SU-DHL-6 (cell line): ENCODE results near the gene ZNF335.

ENCODE experiments used
- H2AFZ ChIP-seq: fragments of 200-600 bp; sonication (generic); 2 replicates; pipeline ENCODE4 v1.6.1; 2014; ENCODE audit warnings: low read depth, mild to moderate bottlenecking, moderate library complexity, mixed read lengths, antibody characterized with exemption, low read length; ENCODE audit not compliant: severe bottlenecking
- H3F3A ChIP-seq: fragments of 200-600 bp; shearing (Covaris generic); 2 replicates; pipeline ENCODE4 v1.6.0; 2016; ENCODE audit warnings: antibody characterized with exemption, mild to moderate bottlenecking; ENCODE audit not compliant: insufficient read depth
- H3K27ac ChIP-seq: fragments of 200-600 bp; sonication (generic); 2 replicates; pipeline ENCODE4 v1.5.1; 2016; ENCODE audit warnings: low read depth, mild to moderate bottlenecking, low read length, moderate library complexity, mixed read lengths
- H3K27me3 ChIP-seq: fragments of 200-600 bp; sonication (generic), shearing (Covaris generic); 2 replicates; pipeline ENCODE4 v1.6.0; 2014; ENCODE audit warnings: mild to moderate bottlenecking, low read length
- H3K36me3 ChIP-seq: fragments of 200-600 bp; sonication (generic); 2 replicates; pipeline ENCODE4 v1.6.1; 2014; ENCODE audit warnings: mild to moderate bottlenecking, low read length, mixed read lengths
- H3K4me2 ChIP-seq: fragments of 300-600, 200-600 bp; shearing (Covaris generic), sonication (generic); 2 replicates; pipeline ENCODE4 v1.6.0; 2014; ENCODE audit warnings: low read length, low read depth, mild to moderate bottlenecking; ENCODE audit not compliant: poor library complexity, severe bottlenecking
- H3K4me3 ChIP-seq: fragments of 200-600 bp; sonication (generic); 2 replicates; pipeline ENCODE4 v1.5.1; 2014; ENCODE audit warnings: antibody characterized with exemption, low read length, mild to moderate bottlenecking, mixed read lengths; ENCODE audit not compliant: insufficient read depth, poor library complexity, severe bottlenecking
- H3K79me2 ChIP-seq: fragments of 200-600 bp; sonication (generic); 2 replicates; pipeline ENCODE4 v1.6.1; 2014; ENCODE audit warnings: mild to moderate bottlenecking, low read length, moderate library complexity; ENCODE audit not compliant: insufficient read depth
- H3K9ac ChIP-seq: fragments of 200-600 bp; sonication (generic); 2 replicates; pipeline ENCODE4 v1.7.0; 2014; ENCODE audit warnings: mild to moderate bottlenecking, low read length
- H3K9me2 ChIP-seq: fragments of 200-600 bp; sonication (generic); replicated peaks from 2 replicates; pipeline ENCODE4 v1.6.1; 2014; ENCODE audit warnings: low read length; ENCODE audit not compliant: insufficient read depth
- H3K9me3 ChIP-seq: fragments of 200-600 bp; sonication (generic); 2 replicates; pipeline ENCODE4 v1.6.1; 2014; ENCODE audit warnings: low read length, mixed read lengths; ENCODE audit not compliant: insufficient read depth
- H4K20me1 ChIP-seq: fragments of 200-600 bp; sonication (generic); 2 replicates; pipeline ENCODE4 v1.6.1; 2014; ENCODE audit warnings: low read depth, mild to moderate bottlenecking, antibody characterized with exemption, low read length, moderate library complexity, mixed read lengths
- EZH2phosphoT487 ChIP-seq: fragments of 200-600 bp; sonication (generic), shearing (Covaris generic); conservative IDR thresholded peaks from 2 replicates; pipeline ENCODE4 v1.6.1; 2018; ENCODE audit warnings: mild to moderate bottlenecking, antibody characterized with exemption, low read length, moderate library complexity, mixed read lengths
- TF ChIP-seq, protein P1 (sequence below): fragments of 200-600 bp; sonication (generic); IDR thresholded peaks from one replicate; pipeline ENCODE4 v1.5.1; 2017; ENCODE audit warnings: antibody characterized with exemption, mild to moderate bottlenecking, low read length, moderate library complexity; ENCODE audit not compliant: insufficient read depth, poor library complexity, severe bottlenecking

The ZNF335 gene

DNA sequence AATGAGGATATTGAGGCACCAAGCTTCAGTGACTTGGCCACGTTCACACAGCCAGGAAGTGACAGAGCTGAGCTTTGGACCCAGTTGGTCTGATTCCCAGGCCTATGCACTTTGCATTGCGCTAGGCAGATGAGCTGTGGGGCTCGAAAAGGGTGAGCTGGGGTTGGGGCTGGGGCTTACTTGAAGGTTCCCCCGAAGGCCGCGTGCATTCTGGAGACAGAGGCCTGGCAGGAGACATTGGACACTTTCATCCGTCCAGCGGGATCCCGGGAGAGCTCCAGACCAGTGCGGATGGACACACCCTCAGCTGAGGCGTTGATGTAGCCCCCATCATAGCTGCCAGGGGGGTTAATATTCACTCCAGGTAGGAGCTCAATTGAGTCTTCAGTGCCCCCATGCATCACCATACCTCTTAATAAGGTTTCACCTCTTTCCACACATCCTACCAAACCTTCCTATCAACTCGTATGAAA is 62.6 kb downstream of the ZNF335 start:
- Histone ChIP-seq H3K9me2 (no peaks in the 10 kb centered on the region), H3K4me2 (no peak overlapping the region), H3K27ac (no peak overlapping the region), H4K20me1 (no peaks in the 10 kb centered on the region), H3F3A (no peaks in the 10 kb centered on the region), H3K9ac (no peak overlapping the region), H3K9me3 (no peaks in the 10 kb centered on the region), H3K79me2 (no peaks in the 10 kb centered on the region), H3K27me3 (no peaks in the 10 kb centered on the region), H2AFZ (no peak overlapping the region), H3K36me3 (no peaks in the 10 kb centered on the region), H3K4me3 (no peak overlapping the region)
- no peak for TF ChIP-seq EZH2phosphoT487
- TF ChIP-seq, protein P1, sequence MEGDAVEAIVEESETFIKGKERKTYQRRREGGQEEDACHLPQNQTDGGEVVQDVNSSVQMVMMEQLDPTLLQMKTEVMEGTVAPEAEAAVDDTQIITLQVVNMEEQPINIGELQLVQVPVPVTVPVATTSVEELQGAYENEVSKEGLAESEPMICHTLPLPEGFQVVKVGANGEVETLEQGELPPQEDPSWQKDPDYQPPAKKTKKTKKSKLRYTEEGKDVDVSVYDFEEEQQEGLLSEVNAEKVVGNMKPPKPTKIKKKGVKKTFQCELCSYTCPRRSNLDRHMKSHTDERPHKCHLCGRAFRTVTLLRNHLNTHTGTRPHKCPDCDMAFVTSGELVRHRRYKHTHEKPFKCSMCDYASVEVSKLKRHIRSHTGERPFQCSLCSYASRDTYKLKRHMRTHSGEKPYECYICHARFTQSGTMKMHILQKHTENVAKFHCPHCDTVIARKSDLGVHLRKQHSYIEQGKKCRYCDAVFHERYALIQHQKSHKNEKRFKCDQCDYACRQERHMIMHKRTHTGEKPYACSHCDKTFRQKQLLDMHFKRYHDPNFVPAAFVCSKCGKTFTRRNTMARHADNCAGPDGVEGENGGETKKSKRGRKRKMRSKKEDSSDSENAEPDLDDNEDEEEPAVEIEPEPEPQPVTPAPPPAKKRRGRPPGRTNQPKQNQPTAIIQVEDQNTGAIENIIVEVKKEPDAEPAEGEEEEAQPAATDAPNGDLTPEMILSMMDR = no peak

DNA sequence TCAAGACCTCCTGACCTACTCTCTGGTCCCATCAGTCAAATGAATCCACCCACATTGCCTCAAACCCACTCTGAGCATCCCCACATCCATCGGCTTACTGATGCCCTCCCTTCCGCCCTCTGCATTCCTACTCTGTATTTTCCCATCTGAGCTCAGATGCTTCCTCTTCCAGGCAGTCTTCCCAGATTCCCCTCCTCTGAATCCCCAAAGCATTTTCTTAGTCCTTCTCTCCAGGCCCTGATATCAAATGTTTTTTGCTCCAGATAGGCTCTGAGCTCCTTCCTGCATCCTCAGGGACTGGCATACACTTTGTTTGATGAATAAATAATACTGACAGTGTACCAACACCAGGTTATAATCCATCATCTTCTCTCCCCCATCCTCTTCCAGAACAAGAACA is 63.9 kb downstream of the ZNF335 start:
- no peaks in the 10 kb centered on the region for H3K36me3 ChIP-seq
- no peaks in the 10 kb centered on the region for H3K79me2 ChIP-seq
- H3K4me2 ChIP-seq = no peak overlapping the region
- H3K9me2 ChIP-seq = no peaks in the 10 kb centered on the region
- no peaks in the 10 kb centered on the region for H3K9me3 ChIP-seq
- no peaks in the 10 kb centered on the region for H4K20me1 ChIP-seq
- no peak for TF ChIP-seq EZH2phosphoT487
- H3K27ac ChIP-seq = no peak overlapping the region
- H3K9ac ChIP-seq = no peak overlapping the region
- no peak overlapping the region for H2AFZ ChIP-seq
- no peaks in the 10 kb centered on the region for H3K27me3 ChIP-seq
- no peaks in the 10 kb centered on the region for H3F3A ChIP-seq
- H3K4me3 ChIP-seq = no peak overlapping the region

DNA sequence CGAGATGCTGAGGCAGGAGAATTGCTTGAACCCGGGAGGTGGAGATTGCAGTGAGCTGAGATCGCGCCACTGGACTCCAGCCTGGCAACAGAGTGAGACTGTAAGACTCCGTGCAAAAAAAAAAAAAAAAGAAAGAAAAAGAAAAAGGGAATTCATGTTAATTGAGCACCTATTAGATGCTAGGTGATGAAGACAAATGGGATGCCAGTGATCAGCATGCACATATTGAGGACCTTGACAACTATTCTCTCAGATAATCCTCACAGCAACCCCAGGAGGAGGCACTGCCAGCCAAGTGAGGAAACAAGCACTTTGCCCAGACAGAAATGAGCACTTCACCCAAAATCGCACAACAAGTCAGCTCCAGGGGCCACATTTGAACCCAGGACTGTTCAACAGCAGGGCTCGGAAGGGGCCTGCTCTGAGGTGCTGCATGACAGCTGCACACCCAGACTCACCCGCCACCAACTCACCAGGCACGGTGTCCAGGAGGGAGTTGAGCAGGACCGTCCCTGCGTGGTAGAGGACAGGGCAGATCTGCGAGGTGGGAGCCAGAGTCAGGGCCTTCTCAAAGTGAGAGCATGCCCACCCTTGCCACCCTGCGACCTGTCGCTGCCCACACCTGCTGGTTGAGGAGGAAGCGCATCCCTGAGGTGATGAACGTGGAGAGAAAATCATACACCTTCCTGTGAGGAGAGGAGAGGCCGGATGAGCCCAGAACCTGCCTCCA is 64.6 kb downstream of the ZNF335 start:
- Histone ChIP-seq H3K4me3 (no peak overlapping the region), H3K27me3 (no peaks in the 10 kb centered on the region)

More for the DNA sequence above, 64.6 kb downstream of the ZNF335 start:
- Histone ChIP-seq H3K9me3 (no peaks in the 10 kb centered on the region), H3K4me2 (no peak overlapping the region), H4K20me1 (no peaks in the 10 kb centered on the region), H2AFZ (no peak overlapping the region), H3K36me3 (no peaks in the 10 kb centered on the region), H3K27ac (no peak overlapping the region), H3K9me2 (no peaks in the 10 kb centered on the region), H3F3A (no peaks in the 10 kb centered on the region), H3K9ac (no peak overlapping the region), H3K79me2 (no peaks in the 10 kb centered on the region)
- no peak for TF ChIP-seq EZH2phosphoT487
- TF ChIP-seq, protein P1 = no peak
